ENCODE data around the gene ANKMY1. TPM values are rescaled to one million over a fixed set of nuclear protein-coding genes. Genes with fewer than 3 reads are reported as not detected.

Gene ANKMY1
- polyA plus RNA-seq, 3 donors = 2.1 to 22.9 (median 2.9) TPM

DNA sequence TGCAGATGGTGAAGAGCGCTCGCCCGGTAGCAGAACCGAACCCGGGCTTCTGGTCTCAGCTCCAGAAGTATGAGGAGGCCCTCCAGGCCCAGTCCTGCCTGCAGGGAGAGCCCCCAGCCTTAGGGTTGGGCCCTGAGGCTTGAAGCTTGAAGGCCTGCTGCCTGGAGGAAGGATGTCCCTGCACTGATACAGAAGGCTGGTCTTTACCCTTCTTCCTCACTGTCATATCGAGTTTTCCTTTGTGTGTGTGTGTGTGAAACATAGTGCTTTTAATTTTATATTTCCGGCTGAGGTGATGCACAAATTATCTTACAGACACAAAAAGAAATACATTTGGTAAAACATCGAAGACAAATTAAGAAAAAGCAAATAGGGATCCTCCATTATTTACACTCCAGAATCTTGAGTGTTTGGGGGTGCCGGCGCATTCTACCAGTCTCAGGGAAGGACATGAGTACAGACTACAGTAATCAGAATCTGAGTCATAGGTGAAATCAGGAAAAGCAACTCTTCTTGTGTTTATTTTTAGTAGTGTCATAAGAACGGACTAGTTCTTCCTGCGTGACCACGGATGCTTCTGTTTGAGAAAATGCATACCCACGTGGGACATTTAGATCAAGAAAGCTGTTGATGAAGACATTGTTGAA, 3.7 kb upstream of the ANKMY1 start:
- peak overlapping the region; percentile 84 to 92 for H3K4me3 Mint-ChIP-seq
- peaks cover 65% of the 10 kb centered on the region for H3K79me2 ChIP-seq (ENCODE audit: insufficient read depth, low read length)
- TF ChIP-seq, protein P1, sequence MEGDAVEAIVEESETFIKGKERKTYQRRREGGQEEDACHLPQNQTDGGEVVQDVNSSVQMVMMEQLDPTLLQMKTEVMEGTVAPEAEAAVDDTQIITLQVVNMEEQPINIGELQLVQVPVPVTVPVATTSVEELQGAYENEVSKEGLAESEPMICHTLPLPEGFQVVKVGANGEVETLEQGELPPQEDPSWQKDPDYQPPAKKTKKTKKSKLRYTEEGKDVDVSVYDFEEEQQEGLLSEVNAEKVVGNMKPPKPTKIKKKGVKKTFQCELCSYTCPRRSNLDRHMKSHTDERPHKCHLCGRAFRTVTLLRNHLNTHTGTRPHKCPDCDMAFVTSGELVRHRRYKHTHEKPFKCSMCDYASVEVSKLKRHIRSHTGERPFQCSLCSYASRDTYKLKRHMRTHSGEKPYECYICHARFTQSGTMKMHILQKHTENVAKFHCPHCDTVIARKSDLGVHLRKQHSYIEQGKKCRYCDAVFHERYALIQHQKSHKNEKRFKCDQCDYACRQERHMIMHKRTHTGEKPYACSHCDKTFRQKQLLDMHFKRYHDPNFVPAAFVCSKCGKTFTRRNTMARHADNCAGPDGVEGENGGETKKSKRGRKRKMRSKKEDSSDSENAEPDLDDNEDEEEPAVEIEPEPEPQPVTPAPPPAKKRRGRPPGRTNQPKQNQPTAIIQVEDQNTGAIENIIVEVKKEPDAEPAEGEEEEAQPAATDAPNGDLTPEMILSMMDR (IDR thresholded peaks at IDR 0.05) = peak; percentile 16
- peaks cover 35% of the 10 kb centered on the region for H4K20me1 ChIP-seq (ENCODE audit: insufficient read depth, low read length)
- H3K9me3 ChIP-seq (replicated peaks in 1 of 2; ENCODE audit: control insufficient read depth in 1 of 2, insufficient read depth in 1 of 2, low read length in 2 of 2) = no peaks in the 10 kb centered on the region
- no peaks in the 10 kb centered on the region for H3K27me3 ChIP-seq (ENCODE audit: control insufficient read depth in 2 of 2, insufficient read depth in 2 of 2, low read length in 2 of 2)
- H3K9me3 Mint-ChIP-seq = peaks cover 0 to 4% (median 0%) of the 10 kb centered on the region in 7 donors
- 0% methylated on average over 9 of the region's 14 CpGs for WGBS (ENCODE audit: insufficient coverage)
- H3K36me3 Mint-ChIP-seq = peaks cover 26 to 35% of the 10 kb centered on the region in 2 donors
- DNase-seq = peak; percentile 79 to 96 (median 92)
- H2AFZ ChIP-seq (ENCODE audit: insufficient read depth, low read depth, low read length, poor library complexity, severe bottlenecking) = no peak overlapping the region
- peak overlapping the region; percentile 93 to 100 (median 97) for H3K27ac Mint-ChIP-seq
- peaks cover 82 to 97% of the 10 kb centered on the region in 2 donors for H3K4me1 ChIP-seq (ENCODE audit: control insufficient read depth in 1 of 2, insufficient read depth in 2 of 2, low read length in 2 of 2)
- no peaks in the 10 kb centered on the region for H3K36me3 ChIP-seq (replicated peaks in 1 of 2; ENCODE audit: control insufficient read depth in 1 of 2, insufficient read depth in 2 of 2, low read length in 2 of 2)
- peaks cover 77% of the 10 kb centered on the region for H3K4me1 Mint-ChIP-seq
- H3K4me2 ChIP-seq (replicated peaks; ENCODE audit: extremely low read depth, low read length, poor library complexity, severe bottlenecking) = peak overlapping the region; percentile 82
- H3K9ac ChIP-seq (ENCODE audit: insufficient read depth, low read length, poor library complexity, severe bottlenecking) = peak overlapping the region; percentile 97
- intact Hi-C loops (cut with micrococcal nuclease) = loop anchor here (2.0 to 5.0 kb wide), 4 partner anchors 23 to 66 kb away; partner anchors contain the start of gene GPR35 (in 2 of the 2)
- peaks cover 2 to 7% (median 6%) of the 10 kb centered on the region in 3 donors for H3K27me3 Mint-ChIP-seq (ENCODE audit: low read depth in 3 of 3)
- H3K27ac ChIP-seq (ENCODE audit: low read depth in 1 of 2, low read length in 2 of 2) = peak overlapping the region; percentile 97 to 98
- H3K4me3 ChIP-seq (replicated peaks in 1 of 3; ENCODE audit: low read depth in 2 of 3, low read length in 3 of 3) = peak overlapping the region; percentile 66 to 80 (median 79)

DNA sequence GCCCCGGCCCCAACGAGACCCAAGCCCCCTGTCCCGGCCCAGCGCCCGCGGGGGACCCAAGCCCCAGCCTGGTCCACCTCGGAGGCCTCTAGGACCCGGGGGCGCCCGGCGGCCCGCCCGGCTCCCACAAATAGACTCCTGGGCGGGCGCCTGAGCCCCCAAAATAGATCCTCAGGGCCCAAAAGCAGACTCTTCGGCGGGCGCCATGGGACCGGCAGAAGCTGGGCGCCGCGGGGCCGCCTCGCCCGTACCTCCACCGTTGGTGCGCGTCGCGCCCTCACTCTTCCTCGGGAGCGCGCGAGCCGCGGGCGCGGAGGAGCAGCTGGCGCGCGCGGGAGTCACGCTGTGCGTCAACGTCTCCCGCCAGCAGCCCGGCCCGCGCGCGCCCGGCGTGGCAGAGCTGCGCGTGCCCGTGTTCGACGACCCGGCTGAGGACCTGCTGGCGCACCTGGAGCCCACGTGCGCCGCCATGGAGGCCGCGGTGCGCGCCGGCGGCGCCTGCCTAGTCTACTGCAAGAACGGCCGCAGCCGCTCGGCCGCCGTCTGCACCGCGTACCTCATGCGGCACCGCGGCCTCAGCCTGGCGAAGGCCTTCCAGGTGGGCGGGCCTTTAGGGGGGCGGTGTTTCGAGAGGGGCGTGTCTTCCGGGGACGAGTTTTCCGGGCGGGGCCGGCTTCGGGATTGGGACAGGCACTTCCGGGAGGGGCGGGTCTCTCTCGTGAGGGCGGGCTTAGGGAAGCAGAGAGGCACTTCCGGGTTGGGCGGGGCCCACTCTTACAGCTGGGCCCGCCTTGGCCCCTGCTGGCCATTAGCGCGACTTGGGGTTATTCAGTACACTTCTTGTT, 2.9 kb upstream of the ANKMY1 start:
- WGBS (ENCODE audit: insufficient coverage) = under 1% methylated on average over 94 of the region's 101 CpGs
- peaks cover 73% of the 10 kb centered on the region for H3K79me2 ChIP-seq (ENCODE audit: insufficient read depth, low read length)
- peak; percentile 97 to 99 (median 99) for DNase-seq

More for the DNA sequence above, 2.9 kb upstream of the ANKMY1 start:
- Histone ChIP-seq H3K9ac (ENCODE audit: insufficient read depth, low read length, poor library complexity, severe bottlenecking) (peak overlapping the region; percentile 97), H3K36me3 (replicated peaks in 1 of 2; ENCODE audit: control insufficient read depth in 1 of 2, insufficient read depth in 2 of 2, low read length in 2 of 2) (peaks cover 0 to 4% of the 10 kb centered on the region in 2 donors), H4K20me1 (ENCODE audit: insufficient read depth, low read length) (peaks cover 43% of the 10 kb centered on the region), H3K4me2 (replicated peaks; ENCODE audit: extremely low read depth, low read length, poor library complexity, severe bottlenecking) (peak overlapping the region; percentile 82), H3K27me3 (ENCODE audit: control insufficient read depth in 2 of 2, insufficient read depth in 2 of 2, low read length in 2 of 2) (no peaks in the 10 kb centered on the region), H3K4me3 (replicated peaks in 1 of 3; ENCODE audit: low read depth in 2 of 3, low read length in 3 of 3) (peak overlapping the region; percentile 66 to 80 (median 79)), H2AFZ (ENCODE audit: insufficient read depth, low read depth, low read length, poor library complexity, severe bottlenecking) (peak overlapping the region; percentile 36), H3K4me1 (ENCODE audit: control insufficient read depth in 1 of 2, insufficient read depth in 2 of 2, low read length in 2 of 2) (peaks cover 76 to 91% of the 10 kb centered on the region in 2 donors), H3K9me3 (replicated peaks in 1 of 2; ENCODE audit: control insufficient read depth in 1 of 2, insufficient read depth in 1 of 2, low read length in 2 of 2) (no peaks in the 10 kb centered on the region), H3K27ac (ENCODE audit: low read depth in 1 of 2, low read length in 2 of 2) (peak overlapping the region; percentile 97 to 98)
- H3K9me3 Mint-ChIP-seq = peaks cover 0 to 4% (median 0%) of the 10 kb centered on the region in 7 donors
- peaks cover 32 to 37% of the 10 kb centered on the region in 2 donors for H3K36me3 Mint-ChIP-seq
- peaks cover 73% of the 10 kb centered on the region for H3K4me1 Mint-ChIP-seq
- peak overlapping the region; percentile 84 to 92 for H3K4me3 Mint-ChIP-seq
- intact Hi-C loops (cut with micrococcal nuclease) = loop anchor here (2.0 to 5.0 kb wide), 4 partner anchors 24 to 67 kb away; partner anchors contain the start of gene GPR35 (in 2 of the 2)
- peaks cover 0 to 7% (median 6%) of the 10 kb centered on the region in 3 donors for H3K27me3 Mint-ChIP-seq (ENCODE audit: low read depth in 3 of 3)
- peak overlapping the region; percentile 93 to 100 (median 97) for H3K27ac Mint-ChIP-seq
- TF ChIP-seq, protein P1 (IDR thresholded peaks at IDR 0.05) = peak; percentile 30

Measured in CD14-positive monocyte (primary cell).